GM21367 (cell line): ENCODE results near the gene SGCA.

Experiments used
- ATAC-seq: cut with Tn5 transposase; IDR thresholded peaks from one replicate; pipeline ENCODE4 v1.9.1; 2021; ENCODE audit not compliant: unreplicated experiment

Gene SGCA

DNA sequence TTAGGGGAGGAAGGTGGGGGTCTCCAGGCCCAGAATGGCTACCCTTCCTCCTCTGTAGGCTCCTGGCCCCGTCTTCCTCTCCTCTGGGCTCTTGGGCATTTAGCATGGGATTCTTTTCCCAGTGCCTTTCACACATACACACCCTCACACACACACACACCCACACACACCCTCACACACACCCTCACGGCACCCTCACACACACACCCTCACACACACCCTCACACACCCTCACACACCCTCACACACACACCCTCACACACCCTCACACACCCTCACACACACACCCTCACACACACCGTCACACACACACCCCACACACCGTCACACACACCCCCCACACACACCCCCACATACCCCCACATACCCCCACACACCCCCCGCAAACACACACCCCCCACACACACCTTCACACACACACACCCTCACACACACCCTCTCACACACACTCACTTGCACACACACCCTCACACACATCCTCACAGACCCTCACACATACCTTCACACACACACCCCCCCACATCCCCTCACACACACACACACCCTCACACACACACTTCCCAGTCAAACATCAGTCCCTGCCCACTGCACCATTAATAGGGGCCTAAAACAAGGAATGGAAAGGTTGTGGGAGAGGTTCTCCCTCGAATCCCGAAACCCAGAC is 845 bp downstream of the SGCA start:
- no peak for ATAC-seq

DNA sequence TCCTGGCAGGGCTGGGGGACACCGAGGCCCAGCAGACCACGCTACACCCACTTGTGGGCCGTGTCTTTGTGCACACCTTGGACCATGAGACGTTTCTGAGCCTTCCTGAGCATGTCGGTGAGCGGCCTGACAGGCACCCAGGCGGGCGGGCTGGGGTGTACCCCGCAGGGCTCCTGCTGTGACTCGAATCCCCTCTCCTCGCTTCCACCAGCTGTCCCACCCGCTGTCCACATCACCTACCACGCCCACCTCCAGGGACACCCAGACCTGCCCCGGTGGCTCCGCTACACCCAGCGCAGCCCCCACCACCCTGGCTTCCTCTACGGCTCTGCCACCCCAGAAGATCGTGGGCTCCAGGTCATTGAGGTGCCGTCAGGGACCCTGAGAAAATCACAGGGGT is 1.6 kb downstream of the SGCA start:
- no peak for ATAC-seq

- ATAC-seq, result no peak
Measured at GRCh38 chr17:50168319-50168718, 2.5 kb downstream of the SGCA start.

GRCh38 chr17:50169121-50169764 is 3.4 kb downstream of the SGCA start:
- no peak for ATAC-seq

GRCh38 chr17:50169881-50170459 is 4.2 kb downstream of the SGCA start:
- no peak for ATAC-seq

GRCh38 chr17:50170662-50171370 is 5.0 kb downstream of the SGCA start:
- ATAC-seq, result peak; percentile 58

DNA sequence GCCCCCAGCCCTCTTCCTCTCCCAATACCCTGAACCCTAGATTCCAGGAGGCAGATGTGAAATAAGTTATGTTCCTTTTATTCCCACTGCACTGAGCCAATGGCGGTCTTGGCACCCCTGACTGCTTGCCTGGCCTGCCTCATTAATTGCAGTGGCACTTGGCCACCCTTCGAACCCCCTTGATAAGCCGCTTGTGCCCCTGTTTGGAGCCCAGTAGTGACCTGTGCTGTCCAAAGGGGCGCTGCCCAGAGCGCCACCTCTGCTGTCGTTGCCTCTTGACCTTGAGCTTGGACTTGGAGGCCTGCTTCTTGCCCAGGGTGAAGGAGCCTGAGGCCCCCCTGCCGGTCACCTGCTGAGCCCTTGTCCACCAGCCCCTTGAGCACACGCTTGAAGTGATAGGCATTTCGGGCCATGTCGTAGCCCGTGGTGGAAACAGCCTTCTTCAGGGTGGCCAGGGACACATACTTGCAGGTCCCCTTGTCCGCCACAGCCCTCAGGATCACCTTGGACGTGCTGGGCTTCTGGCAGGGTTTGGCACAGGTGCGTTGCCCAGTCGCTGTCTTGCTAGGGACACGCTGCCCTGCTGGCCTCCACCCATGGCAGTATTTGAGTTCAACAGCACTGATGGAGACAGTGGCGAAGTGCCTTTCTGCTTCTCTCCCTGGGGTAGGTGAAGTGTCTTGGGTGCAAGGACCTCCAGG is 5.7 kb downstream of the SGCA start:
- ATAC-seq, result no peak

DNA sequence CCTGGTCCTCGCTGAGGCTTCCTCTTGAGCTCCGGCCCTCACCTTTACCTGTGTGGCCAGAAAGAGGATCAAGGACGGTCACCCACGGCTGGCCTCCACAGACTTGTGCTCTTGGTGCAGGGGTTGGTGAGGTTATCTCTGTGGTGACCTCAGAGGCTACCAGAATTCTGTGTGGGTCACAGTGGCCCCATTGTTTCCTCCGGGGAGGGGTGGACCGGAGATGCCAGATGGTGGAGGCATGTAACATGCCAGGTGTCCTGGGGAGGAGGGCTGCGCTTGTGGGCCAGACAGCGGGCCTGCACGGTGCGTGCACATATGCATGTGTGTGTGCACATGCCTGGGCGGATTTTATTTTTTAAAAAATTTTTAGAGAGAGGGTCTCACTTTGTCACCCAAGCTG is 6.3 kb downstream of the SGCA start:
- ATAC-seq, result no peak

- ATAC-seq, result no peak
Measured at GRCh38 chr17:50172936-50173334, 7.1 kb downstream of the SGCA start.

DNA sequence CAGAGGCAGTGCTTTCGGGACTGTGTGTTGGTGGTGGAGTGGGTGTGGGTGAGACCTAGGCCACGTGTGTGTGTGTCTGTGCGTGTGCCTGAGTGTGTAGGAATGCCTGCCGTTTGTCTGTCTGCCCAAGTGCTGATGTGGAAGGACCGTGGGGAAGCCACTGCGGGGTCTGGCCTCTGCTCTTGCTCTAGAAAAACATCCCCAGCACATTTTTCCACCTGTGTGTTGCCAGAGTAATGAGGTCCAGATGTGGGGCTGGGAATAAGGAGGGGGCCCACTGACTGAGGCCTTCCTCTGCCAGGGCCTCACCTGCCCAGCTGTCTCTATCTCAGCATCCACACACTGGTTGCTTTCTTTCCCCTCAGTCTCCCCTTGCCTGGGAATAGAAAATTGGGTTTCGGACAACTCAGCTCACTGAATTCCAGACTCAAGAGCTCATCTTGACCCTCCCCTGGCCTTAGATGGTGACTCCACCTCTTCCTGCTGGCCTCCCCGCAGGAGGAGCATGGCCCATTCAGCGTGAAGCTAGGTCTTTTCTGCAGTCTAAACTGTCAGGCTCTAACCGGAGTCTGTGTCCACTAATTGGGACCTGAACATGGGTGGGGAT is 7.6 kb downstream of the SGCA start:
- no peak for ATAC-seq

DNA sequence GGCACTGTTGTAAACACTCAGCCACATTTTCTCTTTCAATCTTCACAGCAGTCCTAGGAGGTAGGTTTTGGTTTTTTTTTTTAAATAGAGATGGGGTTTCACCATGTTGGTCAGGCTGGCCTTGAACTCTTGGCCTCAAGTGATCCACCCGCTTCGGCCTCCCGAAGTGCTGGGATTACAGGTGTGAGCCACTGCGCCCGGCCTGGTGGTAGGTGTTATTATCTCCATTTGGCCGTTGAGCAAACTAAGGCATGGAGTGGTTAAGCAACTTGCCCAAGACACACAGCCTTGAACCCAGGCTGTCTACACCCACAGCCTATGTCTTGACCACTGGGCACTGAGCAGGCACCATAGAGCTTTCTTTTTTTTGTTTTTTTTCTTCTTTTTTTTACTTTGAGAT is 8.6 kb downstream of the SGCA start:
- no peak for ATAC-seq

DNA sequence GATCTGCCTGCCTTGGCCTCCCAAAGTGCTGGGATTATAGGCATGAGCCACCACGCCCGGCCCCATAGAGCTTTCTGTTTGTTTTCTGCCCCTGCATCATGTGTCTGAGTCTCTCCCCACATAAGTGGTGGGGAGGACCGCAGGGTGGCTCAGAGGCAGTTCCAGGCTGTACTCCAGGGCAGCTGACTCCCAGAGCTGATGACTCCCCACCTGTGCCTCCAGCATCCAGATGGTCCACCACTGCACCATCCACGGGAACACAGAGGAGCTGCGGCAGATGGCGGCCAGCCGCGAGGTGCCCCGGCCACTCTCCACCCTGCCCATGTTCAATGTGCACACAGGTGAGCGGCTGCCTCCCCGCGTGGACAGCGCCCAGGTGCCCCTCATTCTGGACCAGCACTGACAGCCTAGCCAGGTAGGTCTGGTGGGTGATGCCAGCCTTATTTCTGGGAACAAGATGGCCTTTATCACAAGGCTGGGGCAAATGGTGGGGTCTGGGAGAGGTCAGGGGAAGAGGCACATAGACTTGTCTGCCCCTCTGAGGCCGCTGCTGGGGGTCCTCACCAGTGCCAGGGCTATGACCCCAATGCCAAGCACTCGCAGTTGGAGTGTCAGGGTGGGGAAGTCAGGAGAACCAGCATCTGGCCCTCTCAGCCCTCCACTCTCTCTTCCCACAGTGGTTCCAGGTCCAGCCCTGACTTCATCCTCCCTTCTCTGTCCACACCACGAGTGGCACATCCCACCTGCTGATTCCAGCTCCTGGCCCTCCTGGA is 9.4 kb downstream of the SGCA start:
- no peak for ATAC-seq

DNA sequence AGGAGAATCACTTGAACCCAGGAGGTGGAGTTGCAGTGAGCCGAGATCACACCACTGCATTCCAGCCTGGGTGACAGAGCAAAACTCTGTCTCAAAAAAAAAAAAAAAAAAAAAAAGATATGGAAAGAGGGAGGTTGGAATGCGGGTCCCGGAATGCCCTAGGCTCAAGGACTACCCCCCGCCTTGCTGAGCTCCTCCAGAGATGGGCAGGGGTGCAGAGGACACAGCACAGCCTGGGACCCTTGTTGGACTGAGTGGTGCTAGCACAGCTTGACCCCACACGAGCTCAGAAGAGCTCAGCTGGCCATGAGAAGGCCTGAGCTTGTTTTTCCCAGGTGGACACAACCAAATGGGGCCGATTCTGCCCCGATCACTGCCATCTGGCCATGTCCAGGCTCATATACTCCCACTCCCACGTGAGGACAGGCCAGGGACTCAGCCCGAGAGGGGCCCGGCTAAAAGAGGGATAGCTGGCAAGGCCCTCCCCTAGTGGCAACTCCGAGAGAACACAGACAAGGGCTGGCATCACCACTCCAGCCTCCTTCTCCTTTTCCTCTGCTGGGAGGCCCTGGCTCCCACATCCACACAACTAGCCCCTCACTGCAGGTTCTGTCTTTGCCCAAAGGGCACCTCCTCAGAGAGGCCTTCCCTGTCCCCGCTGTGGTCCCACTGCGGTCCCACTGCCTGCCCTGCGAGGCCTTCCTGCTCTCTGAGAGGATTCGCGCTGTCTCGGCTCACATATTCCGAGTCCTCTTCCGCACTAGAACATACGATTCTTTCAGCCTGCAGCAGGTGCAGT is 11.0 kb downstream of the SGCA start:
- ATAC-seq, result no peak

- ATAC-seq, result no peak
Measured at GRCh38 chr17:50177476-50177875, 11.7 kb downstream of the SGCA start.

GRCh38 chr17:50177983-50178834 is 12.4 kb downstream of the SGCA start:
- peak; percentile 64 for ATAC-seq

GRCh38 chr17:50180111-50180510 is 14.3 kb downstream of the SGCA start:
- ATAC-seq, result no peak

DNA sequence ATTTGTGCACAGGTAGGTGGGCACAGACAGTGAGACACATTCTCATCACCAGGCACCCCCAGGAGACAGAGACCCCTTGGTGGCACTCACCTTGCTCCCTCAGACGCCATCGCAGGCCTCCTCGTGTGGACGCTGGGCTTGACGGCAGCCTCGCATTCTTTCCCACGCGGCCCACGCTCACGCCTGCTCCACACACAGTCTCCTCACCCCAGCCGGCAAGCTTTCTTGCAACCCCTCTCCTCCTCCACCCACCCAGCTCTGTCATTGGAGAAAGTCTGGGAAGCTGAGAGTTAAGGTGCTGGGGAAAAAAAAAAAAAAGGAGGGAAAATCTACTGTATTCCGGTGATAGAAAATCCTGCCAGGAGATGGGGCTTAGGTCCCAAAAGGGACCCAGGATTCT is 14.8 kb downstream of the SGCA start:
- no peak for ATAC-seq

DNA sequence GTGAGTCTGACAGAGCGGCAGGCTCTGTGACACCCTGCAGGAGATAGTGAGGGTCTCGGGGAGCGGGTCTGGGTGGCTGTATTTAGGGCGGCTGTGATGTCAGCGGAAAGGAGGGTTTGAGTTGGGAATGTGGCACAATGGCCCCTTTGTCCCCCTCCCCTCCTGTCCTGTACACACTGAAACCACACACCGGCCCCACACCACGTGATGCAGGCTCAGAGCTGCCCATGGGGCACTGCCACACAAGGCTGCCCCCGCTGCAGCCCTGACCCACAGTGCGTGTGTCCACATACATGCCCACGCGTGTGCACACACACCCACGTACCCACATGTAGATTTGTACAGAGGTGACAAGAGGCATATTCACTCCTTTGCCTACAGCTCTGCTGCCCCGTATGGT is 15.3 kb downstream of the SGCA start:
- no peak for ATAC-seq
